ENCODE results near the gene CCDC149.

DNA sequence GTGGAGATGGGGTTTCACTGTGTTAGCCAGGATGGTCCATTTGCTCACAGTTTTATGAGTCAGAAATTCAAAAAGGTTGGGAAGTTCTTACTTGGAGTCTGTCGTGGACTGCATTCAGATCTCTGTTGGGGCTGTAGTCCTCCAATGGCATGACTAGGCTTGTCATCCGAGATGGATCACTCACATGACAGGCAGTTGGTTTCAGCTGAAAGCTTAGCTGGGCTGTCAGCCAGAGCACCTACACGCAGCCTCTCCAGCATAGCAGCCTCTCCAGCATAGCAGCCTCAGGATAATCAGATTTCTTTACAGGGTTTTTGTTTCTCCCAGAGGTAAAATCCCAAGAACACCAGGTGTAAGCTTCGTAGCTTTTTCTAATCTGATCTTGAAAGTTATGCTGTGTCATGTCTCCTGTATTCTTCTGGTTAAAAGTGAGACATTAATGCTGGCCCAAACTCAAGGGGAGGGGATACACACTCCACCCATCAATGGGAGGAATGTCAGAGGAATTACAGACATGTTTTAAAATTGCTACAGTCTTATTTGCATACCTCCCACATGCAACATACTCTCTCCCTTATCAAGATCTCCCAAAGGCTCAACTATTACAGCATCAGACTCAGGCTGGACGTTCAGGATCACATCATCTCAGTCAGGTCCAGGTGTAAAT is 149.1 kb downstream of the CCDC149 start:
- TF ChIP-seq POLR2A (IDR thresholded peaks at IDR 0.05; ENCODE audit: low read length): no peak
- no peak for TF ChIP-seq GATA1 (IDR thresholded peaks at IDR 0.05; ENCODE audit: low read depth, low read length)
